ENCODE results near the gene PBX4. TPM values are rescaled to one million over a fixed set of nuclear protein-coding genes. Genes with fewer than 3 reads are reported as not detected.
A peak's percentile ranks its signal among the peaks of the same experiment; 100 is the strongest.

PBX4 gene
- total RNA-seq, 4 donors from 2014 or later: 0.42 to 4.5 (median 0.68) TPM

GRCh38 chr19:19649580-19649995, 31.1 kb upstream of the PBX4 start:
- Histone ChIP-seq H3K27ac (no peak overlapping the region), H3K36me3 (peaks cover 0 to 100% of the 10 kb centered on the region in 2 donors), H3K9me3 (no peaks in the 10 kb centered on the region), H3K4me3 (no peak overlapping the region), H3K4me1 (no peaks in the 10 kb centered on the region), H3K27me3 (no peaks in the 10 kb centered on the region)
- WGBS, 2 donors (ENCODE audit: low coverage in 1 of 2): no CpG with 5 or more reads among the region's 22 CpGs
- TF ChIP-seq POLR2A (IDR thresholded peaks at IDR 0.05) (no peak), EP300 (IDR thresholded peaks at IDR 0.05) (no peak), CTCF (IDR thresholded peaks at IDR 0.05) (no peak), POLR2AphosphoS5 (IDR thresholded peaks at IDR 0.05) (no peak)
- no peak for ATAC-seq

GRCh38 chr19:19649155-19649554, 30.7 kb upstream of the PBX4 start:
- TF ChIP-seq POLR2A (IDR thresholded peaks at IDR 0.05) (no peak), CTCF (IDR thresholded peaks at IDR 0.05) (no peak), POLR2AphosphoS5 (IDR thresholded peaks at IDR 0.05) (no peak)
- H3K4me1 ChIP-seq: peaks cover 0 to under 1% (median 0%) of the 10 kb centered on the region in 3 donors
- no peaks in the 10 kb centered on the region for H3K27me3 ChIP-seq
- no peaks in the 10 kb centered on the region for H3K9me3 ChIP-seq
- WGBS, 2 donors (ENCODE audit: low coverage in 1 of 2): 70 to 89% methylated on average over 3 to 4 of the region's 6 CpGs
- no peak overlapping the region for H3K4me3 ChIP-seq
- no peak for ATAC-seq
- H3K36me3 ChIP-seq: peaks cover 0 to 99% of the 10 kb centered on the region in 2 donors
- no peak overlapping the region for H3K27ac ChIP-seq

- Histone ChIP-seq H3K4me3 (no peak overlapping the region), H3K27ac (no peak overlapping the region), H3K36me3 (peaks cover 0 to 80% of the 10 kb centered on the region in 2 donors), H3K9me3 (no peaks in the 10 kb centered on the region), H3K4me1 (peaks cover 0 to 19% (median 5%) of the 10 kb centered on the region in 3 donors), H3K27me3 (no peaks in the 10 kb centered on the region)
- TF ChIP-seq EP300 (IDR thresholded peaks at IDR 0.05) (no peak), POLR2A (IDR thresholded peaks at IDR 0.05) (no peak), POLR2AphosphoS5 (IDR thresholded peaks at IDR 0.05) (no peak)
- WGBS, 2 donors (ENCODE audit: low coverage in 1 of 2): 60% methylated on average over 1 of the region's 29 CpGs; no CpG with 5 or more reads in 1 of the 2 donors
- no peak for ATAC-seq
These were observed 28.7 kb upstream of the PBX4 start for GRCh38 chr19:19647037-19647835.

DNA sequence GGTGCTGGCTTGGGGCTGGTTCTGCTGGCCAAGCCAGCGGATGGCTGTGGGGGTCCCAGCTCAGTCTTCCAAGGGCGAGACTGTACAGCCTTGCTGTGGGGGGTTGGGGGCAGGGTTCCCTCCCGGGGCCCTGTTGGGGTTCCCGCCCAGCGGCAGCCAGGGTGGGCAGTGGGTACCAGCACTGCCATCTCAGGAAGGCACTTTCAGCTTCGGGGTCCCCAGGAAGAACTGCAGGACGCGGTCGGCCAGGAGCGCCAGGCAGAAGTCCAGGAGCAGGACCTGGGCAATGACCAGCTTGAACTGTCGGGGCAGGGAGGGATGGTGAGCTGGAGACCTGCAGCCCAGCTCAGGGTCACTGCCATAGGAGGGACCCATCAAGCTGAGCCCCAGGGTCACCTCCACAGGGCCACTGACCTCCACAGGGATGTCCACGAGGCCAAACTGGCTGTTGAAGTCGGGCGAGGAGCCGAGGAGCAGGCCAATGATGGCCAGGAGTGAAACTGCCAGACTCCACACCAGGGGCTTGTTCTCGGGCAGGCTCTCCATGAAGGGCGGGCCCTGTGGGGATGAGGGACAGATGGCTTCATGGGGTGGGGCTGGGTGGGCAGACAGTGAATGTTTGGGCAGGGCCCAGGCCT, 26.9 kb upstream of the PBX4 start:
- Histone ChIP-seq H3K9me3 (no peaks in the 10 kb centered on the region), H3K27ac (no peak overlapping the region), H3K36me3 (peaks cover 0 to 61% of the 10 kb centered on the region in 2 donors), H3K27me3 (no peaks in the 10 kb centered on the region), H3K4me1 (peaks cover 0 to 19% (median 5%) of the 10 kb centered on the region in 3 donors), H3K4me3 (no peak overlapping the region)
- 83% methylated on average over 1 of the region's 17 CpGs; no CpG with 5 or more reads in 1 of the 2 donors for WGBS, 2 donors (ENCODE audit: low coverage in 1 of 2)
- no peak for ATAC-seq
- TF ChIP-seq CTCF (IDR thresholded peaks at IDR 0.05) (no peak), EP300 (IDR thresholded peaks at IDR 0.05) (no peak), POLR2A (IDR thresholded peaks at IDR 0.05) (no peak), POLR2AphosphoS5 (IDR thresholded peaks at IDR 0.05) (no peak)

- H3K27ac ChIP-seq: peak overlapping the region in 1 of 4 donors; percentile 76
- no peaks in the 10 kb centered on the region for H3K27me3 ChIP-seq
- TF ChIP-seq CTCF (IDR thresholded peaks at IDR 0.05) (no peak), POLR2AphosphoS5 (IDR thresholded peaks at IDR 0.05) (no peak), POLR2A (IDR thresholded peaks at IDR 0.05) (no peak), EP300 (IDR thresholded peaks at IDR 0.05) (no peak)
- peaks cover 0 to 59% of the 10 kb centered on the region in 2 donors for H3K36me3 ChIP-seq
- no peaks in the 10 kb centered on the region for H3K9me3 ChIP-seq
- WGBS, 2 donors (ENCODE audit: low coverage in 1 of 2): 0% methylated on average over 1 of the region's 5 CpGs; no CpG with 5 or more reads in 1 of the 2 donors
- no peak for ATAC-seq
- H3K4me3 ChIP-seq: peak overlapping the region; percentile 60 to 68
- H3K4me1 ChIP-seq: peaks cover 0 to 19% (median 5%) of the 10 kb centered on the region in 3 donors
These were observed 25.5 kb upstream of the PBX4 start for GRCh38 chr19:19644054-19644388.

Data from gastroesophageal sphincter (tissue), 4 donors.